Hepatic stellate cell (primary cell): Measurements from ENCODE around the gene ABHD17C.
A peak's percentile ranks its signal among the peaks of the same experiment; 100 is the strongest.
"Not testable (repeated sequence)": the region's sequence is repeated elsewhere in the genome, so short reads cannot be mapped to it uniquely, and the experiment has no call there.

Experiments used
- DNase-seq: peaks from one replicate; pipeline ENCODE4 v3.0.0; 2011; ENCODE audit warnings: low spot score

ABHD17C gene

GRCh38 chr15:80695099-80695910 is at the start of gene ABHD17C:
Gene ABHD17C, plus strand, starts transcription at chr15:80695310. Its CDS starts 120 bp downstream, at chr15:80695430.
- DNase-seq, result peak; percentile 66

- no peak for DNase-seq
Observed at GRCh38 chr15:80645494-80646065, 49.5 kb upstream of the ABHD17C start.

- not testable (repeated sequence) for DNase-seq
Observed at GRCh38 chr15:80647424-80647823, 47.7 kb upstream of the ABHD17C start.

GRCh38 chr15:80654299-80654698 is 40.8 kb upstream of the ABHD17C start:
- no peak for DNase-seq

- DNase-seq, result no peak
Observed at GRCh38 chr15:80659375-80659774, 35.7 kb upstream of the ABHD17C start.

- peak; percentile 54 for DNase-seq
Observed at GRCh38 chr15:80660119-80660518, 35.0 kb upstream of the ABHD17C start.

- no peak for DNase-seq
Observed at GRCh38 chr15:80662129-80662528, 33.0 kb upstream of the ABHD17C start.

GRCh38 chr15:80662757-80663553 is 32.2 kb upstream of the ABHD17C start:
- DNase-seq, result no peak

GRCh38 chr15:80665151-80665550 is 30.0 kb upstream of the ABHD17C start:
- no peak for DNase-seq

GRCh38 chr15:80667936-80668335 is 27.2 kb upstream of the ABHD17C start:
- no peak for DNase-seq

- DNase-seq, result no peak
Observed at GRCh38 chr15:80668546-80669236, 26.4 kb upstream of the ABHD17C start.

- peak; percentile 8 for DNase-seq
Observed at GRCh38 chr15:80669663-80670273, 25.3 kb upstream of the ABHD17C start.

- no peak for DNase-seq
Observed at GRCh38 chr15:80673561-80674244, 21.4 kb upstream of the ABHD17C start.

GRCh38 chr15:80674245-80674614 is 20.9 kb upstream of the ABHD17C start:
- DNase-seq, result no peak

- DNase-seq, result no peak
Observed at GRCh38 chr15:80677041-80677440, 18.1 kb upstream of the ABHD17C start.

GRCh38 chr15:80679167-80679803 is 15.8 kb upstream of the ABHD17C start:
- DNase-seq, result no peak

- DNase-seq, result no peak
Observed at GRCh38 chr15:80679804-80680175, 15.3 kb upstream of the ABHD17C start.

- DNase-seq, result no peak
Observed at GRCh38 chr15:80682201-80682600, 12.9 kb upstream of the ABHD17C start.

GRCh38 chr15:80684697-80685096 is 10.4 kb upstream of the ABHD17C start:
- no peak for DNase-seq

GRCh38 chr15:80685628-80686027 is 9.5 kb upstream of the ABHD17C start:
- DNase-seq, result no peak

- no peak for DNase-seq
Observed at GRCh38 chr15:80689294-80689693, 5.8 kb upstream of the ABHD17C start.
